Upper lobe of left lung (tissue), 6 donors: ENCODE measurements around the gene HAAO. TPM values are rescaled to one million over a fixed set of nuclear protein-coding genes. Genes with fewer than 3 reads are reported as not detected.
A peak's percentile ranks its signal among the peaks of the same experiment; 100 is the strongest.
"Not testable (repeated sequence)": the region's sequence is repeated elsewhere in the genome, so short reads cannot be mapped to it uniquely, and the experiment has no call there.

Source experiments
- ATAC-seq, 2 donors: fragments of 200-7000 bp; cut with Tn5 transposase; one replicate each; pipeline ENCODE4 v1.9.1; 2022; ENCODE audit warnings: mild to moderate bottlenecking in 2 of 2, moderate library complexity in 2 of 2; ENCODE audit not compliant: low FRiP score in 2 of 2
- DNase-seq, 2 donors: peaks; one replicate each; pipeline ENCODE4 v3.0.0-alpha.2; 2019 to 2020
- H3K27ac ChIP-seq, 4 donors: fragments of 200-600 bp; sonication (generic); one replicate each; pipeline ENCODE4 v1.5.1; 2016 to 2019
- H3K27me3 ChIP-seq, 4 donors: fragments of 200-600 bp; sonication (generic); one replicate each; pipeline ENCODE4 v1.5.1; 2017 to 2019
- H3K36me3 ChIP-seq, 4 donors: fragments of 200-600 bp; sonication (generic); one replicate each; pipeline ENCODE4 v1.5.1; 2016 to 2019
- H3K4me1 ChIP-seq, 4 donors: fragments of 200-600 bp; sonication (generic); one replicate each; pipeline ENCODE4 v1.5.1; 2018 to 2019
- H3K4me3 ChIP-seq, 4 donors: fragments of 200-600 bp; sonication (generic); one replicate each; pipeline ENCODE4 v1.5.1; 2017 to 2019; ENCODE audit warnings: mild to moderate bottlenecking in 2 of 4, moderate library complexity in 1 of 4
- H3K9me3 ChIP-seq, 4 donors: fragments of 200-600 bp; sonication (generic); one replicate each; pipeline ENCODE4 v1.5.1; 2018 to 2019
- EP300 ChIP-seq, 4 donors: sonication (generic); formaldehyde crosslinking; IDR thresholded peaks; one replicate each; pipeline ENCODE4 v1.5.1; 2017; ENCODE audit warnings: antibody characterized with exemption in 4 of 4, control low read depth in 2 of 4
- POLR2A ChIP-seq, 4 donors: fragments of 450-650 bp; IDR thresholded peaks; one replicate each; pipeline ENCODE4 v1.5.1; 2016 to 2017; ENCODE audit warnings: antibody characterized with exemption in 4 of 4, mild to moderate bottlenecking in 2 of 4
- POLR2AphosphoS5 ChIP-seq, 2 donors: sonication (generic); formaldehyde crosslinking; IDR thresholded peaks; one replicate each; pipeline ENCODE4 v1.5.1; 2017; ENCODE audit warnings: antibody characterized with exemption in 2 of 2
- WGBS, 2 donors: methylation state at CpG; one replicate each; pipeline ENCODE4 v1.1.5; 2017 to 2018; 5-methylcytosine and 5-hydroxymethylcytosine counted together
- total RNA-seq, 6 donors: library from RNA; depleted of rRNA in 4 of 6; stranded (reverse); fragments of >200 nt in 4 of 6; gene quantifications; one replicate each; pipeline versions ENCODE4 v1.1.0 to v1.2.1, GENCODE V29; 2016 to 2021
- TF ChIP-seq, protein P1 (sequence below), 6 experiments: fragments of 450-650 bp in 4 of 6; fragments of 200-600 bp in 2 of 6; sonication (generic) in 2 of 6; IDR thresholded peaks; one replicate each; pipeline ENCODE4 v1.5.1; 2016 to 2019; ENCODE audit warnings: antibody characterized with exemption in 6 of 6
- donor health status: DM: no; HTN: no; CAD: no; lungs with moderate emphysema.
- donor health status: DM: no; HTN: yes; CAD: no; lungs with severe emphysema.

HAAO gene
- total RNA-seq, 6 donors from 2014 or later: 1.8 to 9.4 (median 7.1) TPM

DNA sequence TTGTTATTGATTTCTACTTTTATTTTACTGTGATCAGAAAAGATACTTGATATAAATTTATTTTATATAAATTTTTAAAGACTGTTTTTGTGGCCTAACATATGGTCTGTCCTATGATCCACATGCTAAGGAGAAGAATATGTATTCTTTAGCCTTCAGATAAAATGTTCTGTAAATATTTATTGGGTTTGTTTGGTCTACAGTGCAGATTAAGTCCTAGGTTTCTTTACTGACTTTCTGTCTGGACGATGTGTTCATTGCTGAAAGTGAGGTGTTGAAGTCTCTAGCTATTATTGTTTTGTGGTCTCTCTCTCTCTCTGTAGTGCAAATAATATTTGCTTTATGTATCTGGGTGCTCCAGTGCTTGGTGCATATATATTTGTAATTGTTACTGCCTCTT is 58.5 kb downstream of the HAAO start:
- Histone ChIP-seq H3K9me3 (peaks cover 0 to 5% (median 0%) of the 10 kb centered on the region in 4 donors), H3K36me3 (peaks cover 0 to 17% (median 6%) of the 10 kb centered on the region in 4 donors), H3K27me3 (no peaks in the 10 kb centered on the region), H3K27ac (no peak overlapping the region), H3K4me1 (no peaks in the 10 kb centered on the region), H3K4me3 (no peak overlapping the region)
- TF ChIP-seq, protein P1, sequence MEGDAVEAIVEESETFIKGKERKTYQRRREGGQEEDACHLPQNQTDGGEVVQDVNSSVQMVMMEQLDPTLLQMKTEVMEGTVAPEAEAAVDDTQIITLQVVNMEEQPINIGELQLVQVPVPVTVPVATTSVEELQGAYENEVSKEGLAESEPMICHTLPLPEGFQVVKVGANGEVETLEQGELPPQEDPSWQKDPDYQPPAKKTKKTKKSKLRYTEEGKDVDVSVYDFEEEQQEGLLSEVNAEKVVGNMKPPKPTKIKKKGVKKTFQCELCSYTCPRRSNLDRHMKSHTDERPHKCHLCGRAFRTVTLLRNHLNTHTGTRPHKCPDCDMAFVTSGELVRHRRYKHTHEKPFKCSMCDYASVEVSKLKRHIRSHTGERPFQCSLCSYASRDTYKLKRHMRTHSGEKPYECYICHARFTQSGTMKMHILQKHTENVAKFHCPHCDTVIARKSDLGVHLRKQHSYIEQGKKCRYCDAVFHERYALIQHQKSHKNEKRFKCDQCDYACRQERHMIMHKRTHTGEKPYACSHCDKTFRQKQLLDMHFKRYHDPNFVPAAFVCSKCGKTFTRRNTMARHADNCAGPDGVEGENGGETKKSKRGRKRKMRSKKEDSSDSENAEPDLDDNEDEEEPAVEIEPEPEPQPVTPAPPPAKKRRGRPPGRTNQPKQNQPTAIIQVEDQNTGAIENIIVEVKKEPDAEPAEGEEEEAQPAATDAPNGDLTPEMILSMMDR (IDR thresholded peaks at IDR 0.05): no peak
- TF ChIP-seq POLR2A (IDR thresholded peaks at IDR 0.05): no peak
- TF ChIP-seq EP300 (IDR thresholded peaks at IDR 0.05): no peak
- 88 to 91% methylated on average over 1 of the region's 1 CpG for WGBS, 2 donors
- no peak for ATAC-seq
- DNase-seq: no peak

DNA sequence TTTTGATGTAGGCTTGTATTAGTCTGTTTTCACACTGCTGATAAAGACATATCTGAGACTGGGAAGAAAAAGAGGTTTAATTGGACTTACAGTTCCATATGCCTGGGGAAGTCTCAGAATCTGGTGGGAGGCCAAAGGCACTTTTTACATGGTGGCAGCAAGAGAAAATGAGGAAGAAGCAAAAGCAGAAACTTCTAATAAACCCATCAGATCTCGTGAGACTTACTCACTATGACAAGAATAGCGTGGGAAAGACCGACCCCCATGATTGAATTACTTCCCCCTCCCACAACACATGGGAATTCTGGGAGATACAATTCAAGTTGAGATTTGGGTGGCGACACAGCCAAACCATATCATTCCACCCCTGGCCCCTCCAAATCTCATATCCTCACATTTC is 61.1 kb downstream of the HAAO start:
- 94% methylated on average over 4 of the region's 4 CpGs for WGBS, 2 donors
- not testable (repeated sequence) for H3K36me3 ChIP-seq, H3K4me1 ChIP-seq, ATAC-seq, H3K27me3 ChIP-seq, DNase-seq, H3K9me3 ChIP-seq, H3K27ac ChIP-seq, H3K4me3 ChIP-seq

DNA sequence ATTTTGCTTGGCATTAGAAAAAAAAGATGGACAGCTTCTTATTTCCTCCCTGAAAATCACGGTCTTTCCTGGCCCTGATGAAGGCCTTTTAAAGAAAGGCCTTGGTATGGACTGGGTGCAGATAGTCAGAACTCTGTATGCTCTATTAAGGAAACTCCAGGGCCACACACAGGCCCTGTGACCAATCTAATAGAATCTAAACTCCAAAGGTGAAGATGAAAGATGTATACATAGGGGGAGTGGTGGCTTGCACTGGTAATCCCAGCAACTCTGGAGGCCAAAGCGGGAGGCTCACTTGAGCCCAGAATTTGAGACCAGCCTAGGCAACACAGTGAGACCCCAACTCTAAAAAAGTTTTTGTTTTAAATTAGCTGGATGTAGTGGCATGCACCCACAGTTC is 65.7 kb downstream of the HAAO start:
- Histone ChIP-seq H3K27me3 (no peaks in the 10 kb centered on the region), H3K36me3 (peaks cover 0 to 5% (median 0%) of the 10 kb centered on the region in 4 donors), H3K4me3 (no peak overlapping the region), H3K27ac (no peak overlapping the region), H3K9me3 (no peaks in the 10 kb centered on the region), H3K4me1 (peaks cover 0 to 19% (median 11%) of the 10 kb centered on the region in 4 donors)
- TF ChIP-seq POLR2A (IDR thresholded peaks at IDR 0.05): no peak
- TF ChIP-seq, protein P1 (IDR thresholded peaks at IDR 0.05): no peak
- TF ChIP-seq EP300 (IDR thresholded peaks at IDR 0.05): no peak
- no peak for TF ChIP-seq POLR2AphosphoS5 (IDR thresholded peaks at IDR 0.05)
- DNase-seq (no peak), ATAC-seq (no peak)
- WGBS, 2 donors: 88 to 95% methylated on average over 2 of the region's 2 CpGs

GRCh38 chr2:42725657-42726056 is 66.7 kb downstream of the HAAO start:
- Histone ChIP-seq H3K4me3 (no peak overlapping the region), H3K27me3 (no peaks in the 10 kb centered on the region), H3K36me3 (peaks cover 0 to 5% (median 0%) of the 10 kb centered on the region in 4 donors), H3K9me3 (no peaks in the 10 kb centered on the region), H3K4me1 (peaks cover 0 to 19% (median 11%) of the 10 kb centered on the region in 4 donors), H3K27ac (no peak overlapping the region)
- ATAC-seq: peak in 1 of 2 donors; percentile 36
- peak in 1 of 2 donors; percentile 41 for DNase-seq
- peak in 1 of 4 donors; percentile 33 for TF ChIP-seq POLR2A (IDR thresholded peaks at IDR 0.05)
- TF ChIP-seq, protein P1 (IDR thresholded peaks at IDR 0.05): no peak
- 76 to 90% methylated on average over 3 to 4 of the region's 4 CpGs for WGBS, 2 donors

DNA sequence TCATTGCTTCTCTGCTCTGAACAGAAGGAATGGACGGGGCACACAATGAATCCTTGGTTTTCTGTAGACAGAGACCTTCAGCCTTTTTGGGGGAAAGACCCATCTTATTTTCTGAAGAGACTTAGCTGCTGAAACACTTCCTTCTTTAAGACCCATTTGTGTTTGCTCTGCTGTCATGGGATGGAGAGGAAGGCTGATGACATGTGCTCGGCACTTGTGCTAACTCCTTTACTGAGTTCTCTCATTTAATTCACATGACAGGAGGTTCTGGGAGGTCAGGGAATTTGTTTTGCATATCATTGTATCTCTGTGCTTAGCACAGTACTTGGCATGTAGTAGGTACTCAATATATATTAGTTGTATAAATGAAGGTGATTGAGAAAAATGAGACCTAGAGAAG is 67.5 kb downstream of the HAAO start:
- WGBS, 2 donors: 84 to 87% methylated on average over 2 of the region's 2 CpGs
- H3K4me1 ChIP-seq: peaks cover 0 to 19% (median 11%) of the 10 kb centered on the region in 4 donors
- H3K9me3 ChIP-seq: no peaks in the 10 kb centered on the region
- H3K36me3 ChIP-seq: peaks cover 0 to 5% (median 0%) of the 10 kb centered on the region in 4 donors
- TF ChIP-seq EP300 (IDR thresholded peaks at IDR 0.05) (peak in 1 of 4 donors; percentile 9), POLR2A (IDR thresholded peaks at IDR 0.05) (no peak)
- no peaks in the 10 kb centered on the region for H3K27me3 ChIP-seq
- ATAC-seq: peak in 1 of 2 donors; percentile 9
- H3K27ac ChIP-seq: no peak overlapping the region
- DNase-seq: peak in 1 of 2 donors; percentile 36
- no peak overlapping the region for H3K4me3 ChIP-seq

- no peaks in the 10 kb centered on the region for H3K9me3 ChIP-seq
- H3K4me3 ChIP-seq: no peak overlapping the region
- ATAC-seq (no peak), DNase-seq (no peak)
- TF ChIP-seq POLR2AphosphoS5 (IDR thresholded peaks at IDR 0.05): no peak
- no peak for TF ChIP-seq POLR2A (IDR thresholded peaks at IDR 0.05)
- TF ChIP-seq, protein P1 (IDR thresholded peaks at IDR 0.05): no peak
- TF ChIP-seq EP300 (IDR thresholded peaks at IDR 0.05): no peak
- peaks cover 0 to 19% (median 11%) of the 10 kb centered on the region in 4 donors for H3K4me1 ChIP-seq
- no peak overlapping the region for H3K27ac ChIP-seq
- peaks cover 0 to 5% (median 0%) of the 10 kb centered on the region in 4 donors for H3K36me3 ChIP-seq
- no peaks in the 10 kb centered on the region for H3K27me3 ChIP-seq
These were observed 68.9 kb downstream of the HAAO start for GRCh38 chr2:42723465-42723864.
